CD8-positive, alpha-beta memory T cell (primary cell): ENCODE data around the gene STRC. TPM values are rescaled to one million over a fixed set of nuclear protein-coding genes. Genes with fewer than 3 reads are reported as not detected.
"Not testable (repeated sequence)": the region's sequence is repeated elsewhere in the genome, so short reads cannot be mapped to it uniquely, and the experiment has no call there.

Source experiments
- CTCF ChIA-PET: fragments of 350-600 bp; sonication (Branson Sonifier 250); formaldehyde crosslinking; loops from one replicate; lab custom pipeline; 2021; ENCODE audit warnings: antibody characterized with exemption; lab: Charles Lee
- POLR2A ChIA-PET: fragments of 350-600 bp; sonication (Branson Sonifier 250); formaldehyde crosslinking; loops from one replicate; lab custom pipeline; 2021; ENCODE audit warnings: antibody characterized with exemption; lab: Charles Lee
- DNase-seq, 5 donors: peaks; one replicate each; pipeline versions ENCODE4 v3.0.0 to v3.0.0-alpha.2; 2020 to 2022; ENCODE audit warnings: mixed read lengths in 1 of 5
- H3K27ac ChIP-seq: one replicate; pipeline ENCODE4 v1.7.0; 2013; ENCODE audit warnings: low read depth, mild to moderate bottlenecking, low read length, moderate library complexity
- H3K27me3 ChIP-seq: 2 replicates; pipeline ENCODE4 v1.7.0; 2013; ENCODE audit warnings: low read length, mild to moderate bottlenecking; ENCODE audit not compliant: insufficient read depth, poor library complexity, severe bottlenecking
- H3K36me3 ChIP-seq: 2 replicates; pipeline ENCODE4 v1.7.0; 2013; ENCODE audit warnings: mild to moderate bottlenecking, low read length, moderate library complexity; ENCODE audit not compliant: insufficient read depth
- H3K4me1 ChIP-seq: 2 replicates; pipeline ENCODE4 v1.7.0; 2013; ENCODE audit warnings: mild to moderate bottlenecking, low read length, moderate library complexity; ENCODE audit not compliant: insufficient read depth
- H3K4me3 ChIP-seq: 2 replicates; pipeline ENCODE4 v1.7.0; 2013; ENCODE audit warnings: mild to moderate bottlenecking, low read length
- H3K9me3 ChIP-seq: 2 replicates; pipeline ENCODE4 v1.7.0; 2013; ENCODE audit warnings: mild to moderate bottlenecking, low read length
- H3K27ac Mint-ChIP-seq, 8 donors: one replicate each; pipeline ENCODE4 v1.8.0; 2020 to 2021; ENCODE audit warnings: mixed read lengths in 8 of 8, mild to moderate bottlenecking in 6 of 8, inconsistent platforms in 3 of 8, moderate library complexity in 3 of 8
- H3K27me3 Mint-ChIP-seq, 2 donors: one replicate each; pipeline ENCODE4 v1.8.0; 2020 to 2021; ENCODE audit warnings: mixed read lengths in 2 of 2, mild to moderate bottlenecking in 1 of 2, moderate library complexity in 1 of 2
- H3K36me3 Mint-ChIP-seq, 3 donors: one replicate each; pipeline ENCODE4 v1.8.0; 2020 to 2021; ENCODE audit warnings: mixed read lengths in 3 of 3, inconsistent platforms in 1 of 3, mild to moderate bottlenecking in 1 of 3
- H3K4me1 Mint-ChIP-seq, 3 donors: one replicate each; pipeline ENCODE4 v1.8.0; 2020 to 2021; ENCODE audit warnings: mixed read lengths in 3 of 3, inconsistent platforms in 1 of 3, mild to moderate bottlenecking in 1 of 3
- H3K4me3 Mint-ChIP-seq, 7 donors: one replicate each; pipeline ENCODE4 v1.8.0; 2020 to 2021; ENCODE audit warnings: mixed read lengths in 7 of 7, mild to moderate bottlenecking in 6 of 7, moderate library complexity in 4 of 7, inconsistent platforms in 2 of 7
- H3K9me3 Mint-ChIP-seq, 5 donors: one replicate each; pipeline ENCODE4 v1.8.0; 2020 to 2022; ENCODE audit warnings: mixed read lengths in 5 of 5, mild to moderate bottlenecking in 3 of 5, moderate library complexity in 2 of 5, inconsistent platforms in 1 of 5
- polyA plus RNA-seq: library from polyadenylated mRNA; unstranded; fragments of 300-500 nt; fragmentation: Illumina TruSeq; gene quantifications from one replicate; pipeline ENCODE4 v1.2.3, GENCODE V29; 2021
- total RNA-seq, 2 experiments: library from RNA; stranded (reverse); gene quantifications; one replicate each; pipeline ENCODE4 v1.2.3, GENCODE V29; 2021

STRC gene
- total and polyA plus RNA-seq, 3 experiments from 2014 or later: 0.27 to 0.63 TPM; not detected in 1

- H3K4me1 Mint-ChIP-seq, H3K4me3 Mint-ChIP-seq, H3K9me3 Mint-ChIP-seq, H3K36me3 ChIP-seq, H3K27me3 ChIP-seq, H3K27ac ChIP-seq, CTCF ChIA-PET, H3K9me3 ChIP-seq, H3K4me3 ChIP-seq, DNase-seq, H3K4me1 ChIP-seq, POLR2A ChIA-PET, H3K27ac Mint-ChIP-seq, H3K36me3 Mint-ChIP-seq: not testable (repeated sequence)
- peaks cover 4 to 11% of the 10 kb centered on the region in 2 donors for H3K27me3 Mint-ChIP-seq
Measured at GRCh38 chr15:43592841-43593240, 25.8 kb downstream of the STRC start.

- H3K27ac ChIP-seq, H3K4me3 ChIP-seq, H3K9me3 ChIP-seq, H3K4me1 Mint-ChIP-seq, H3K36me3 Mint-ChIP-seq, CTCF ChIA-PET, H3K4me1 ChIP-seq, H3K27me3 Mint-ChIP-seq, POLR2A ChIA-PET, H3K9me3 Mint-ChIP-seq, H3K27me3 ChIP-seq, H3K4me3 Mint-ChIP-seq, H3K27ac Mint-ChIP-seq, H3K36me3 ChIP-seq, DNase-seq: not testable (repeated sequence)
Measured at GRCh38 chr15:43589778-43590466, 28.7 kb downstream of the STRC start, which contains the start of gene PPIP5K1. PPIP5K1 (minus strand) TSS chr15:43590208; CDS start chr15:43584504, 5,704 bp downstream.

GRCh38 chr15:43574607-43575006, 44.0 kb downstream of the STRC start:
- H3K36me3 Mint-ChIP-seq, H3K9me3 ChIP-seq, H3K36me3 ChIP-seq, H3K9me3 Mint-ChIP-seq, H3K4me1 Mint-ChIP-seq, H3K27ac Mint-ChIP-seq, H3K27me3 ChIP-seq, H3K4me3 ChIP-seq, H3K27me3 Mint-ChIP-seq, POLR2A ChIA-PET, H3K4me3 Mint-ChIP-seq, CTCF ChIA-PET, H3K4me1 ChIP-seq, H3K27ac ChIP-seq, DNase-seq: not testable (repeated sequence)

- H3K4me3 Mint-ChIP-seq, H3K9me3 ChIP-seq, H3K27me3 ChIP-seq, DNase-seq, H3K4me3 ChIP-seq, H3K36me3 Mint-ChIP-seq, H3K36me3 ChIP-seq, H3K9me3 Mint-ChIP-seq, H3K27ac ChIP-seq, POLR2A ChIA-PET, H3K4me1 ChIP-seq, CTCF ChIA-PET, H3K27ac Mint-ChIP-seq, H3K4me1 Mint-ChIP-seq, H3K27me3 Mint-ChIP-seq: not testable (repeated sequence)
Measured at GRCh38 chr15:43566615-43567014, 52.0 kb downstream of the STRC start.

- H3K4me1 ChIP-seq, H3K9me3 ChIP-seq, H3K4me3 ChIP-seq, H3K27me3 Mint-ChIP-seq, H3K4me1 Mint-ChIP-seq, POLR2A ChIA-PET, H3K4me3 Mint-ChIP-seq, H3K27ac Mint-ChIP-seq, DNase-seq, CTCF ChIA-PET, H3K27ac ChIP-seq, H3K36me3 ChIP-seq, H3K27me3 ChIP-seq, H3K36me3 Mint-ChIP-seq, H3K9me3 Mint-ChIP-seq: not testable (repeated sequence)
Measured at GRCh38 chr15:43563793-43564192, 54.8 kb downstream of the STRC start.

GRCh38 chr15:43562753-43563152, 55.8 kb downstream of the STRC start:
- not testable (repeated sequence) for H3K4me1 ChIP-seq

GRCh38 chr15:43552986-43553385, 65.6 kb downstream of the STRC start:
- H3K4me1 Mint-ChIP-seq: no peaks in the 10 kb centered on the region
- H3K27ac ChIP-seq: no peak overlapping the region

More at GRCh38 chr15:43562753-43563152, 55.8 kb downstream of the STRC start:
- H3K4me3 Mint-ChIP-seq, DNase-seq, POLR2A ChIA-PET, H3K9me3 ChIP-seq, H3K27me3 Mint-ChIP-seq, H3K9me3 Mint-ChIP-seq, H3K27ac Mint-ChIP-seq, H3K36me3 ChIP-seq, CTCF ChIA-PET, H3K4me3 ChIP-seq, H3K27me3 ChIP-seq, H3K4me1 Mint-ChIP-seq, H3K27ac ChIP-seq: not testable (repeated sequence)
- H3K36me3 Mint-ChIP-seq: peaks cover 3 to 11% (median 3%) of the 10 kb centered on the region in 3 donors

GRCh38 chr15:43552256-43552655, 66.3 kb downstream of the STRC start:
- ChIA-PET POLR2A (no interaction called here), CTCF (no interaction called here)
- H3K4me3 ChIP-seq: no peak overlapping the region
- H3K9me3 Mint-ChIP-seq: no peaks in the 10 kb centered on the region
- H3K36me3 Mint-ChIP-seq: peaks cover 5 to 37% (median 6%) of the 10 kb centered on the region in 3 donors
- no peaks in the 10 kb centered on the region for H3K4me1 ChIP-seq
- no peaks in the 10 kb centered on the region for H3K27me3 Mint-ChIP-seq
- no peaks in the 10 kb centered on the region for H3K4me1 Mint-ChIP-seq
- H3K9me3 ChIP-seq: no peaks in the 10 kb centered on the region
- H3K27ac ChIP-seq: no peak overlapping the region
- H3K27me3 ChIP-seq: no peaks in the 10 kb centered on the region
- peak overlapping the region in 1 of 8 donors; percentile 75 for H3K27ac Mint-ChIP-seq
- no peak for DNase-seq
- no peak overlapping the region for H3K4me3 Mint-ChIP-seq
- no peaks in the 10 kb centered on the region for H3K36me3 ChIP-seq

More at GRCh38 chr15:43552986-43553385, 65.6 kb downstream of the STRC start:
- H3K27me3 Mint-ChIP-seq: no peaks in the 10 kb centered on the region
- CTCF ChIA-PET: no interaction called here
- H3K27ac Mint-ChIP-seq: no peak overlapping the region
- peaks cover 0 to 37% (median 7%) of the 10 kb centered on the region in 3 donors for H3K36me3 Mint-ChIP-seq
- H3K9me3 Mint-ChIP-seq: no peaks in the 10 kb centered on the region
- Histone ChIP-seq H3K9me3 (no peaks in the 10 kb centered on the region), H3K27me3 (no peaks in the 10 kb centered on the region), H3K4me1 (no peaks in the 10 kb centered on the region), H3K36me3 (no peaks in the 10 kb centered on the region), H3K4me3 (no peak overlapping the region)
- DNase-seq: no peak
- POLR2A ChIA-PET: no interaction called here
- no peak overlapping the region for H3K4me3 Mint-ChIP-seq
